CD1c-positive myeloid dendritic cell (primary cell): ENCODE data around the gene MYO1A.
"Not testable (repeated sequence)": the region's sequence is repeated elsewhere in the genome, so short reads cannot be mapped to it uniquely, and the experiment has no call there.

ENCODE experiments used
- DNase-seq: peaks from one replicate; pipeline ENCODE4 v3.0.0-alpha.2; 2016; ENCODE audit errors: extremely low spot score

Gene MYO1A

DNA sequence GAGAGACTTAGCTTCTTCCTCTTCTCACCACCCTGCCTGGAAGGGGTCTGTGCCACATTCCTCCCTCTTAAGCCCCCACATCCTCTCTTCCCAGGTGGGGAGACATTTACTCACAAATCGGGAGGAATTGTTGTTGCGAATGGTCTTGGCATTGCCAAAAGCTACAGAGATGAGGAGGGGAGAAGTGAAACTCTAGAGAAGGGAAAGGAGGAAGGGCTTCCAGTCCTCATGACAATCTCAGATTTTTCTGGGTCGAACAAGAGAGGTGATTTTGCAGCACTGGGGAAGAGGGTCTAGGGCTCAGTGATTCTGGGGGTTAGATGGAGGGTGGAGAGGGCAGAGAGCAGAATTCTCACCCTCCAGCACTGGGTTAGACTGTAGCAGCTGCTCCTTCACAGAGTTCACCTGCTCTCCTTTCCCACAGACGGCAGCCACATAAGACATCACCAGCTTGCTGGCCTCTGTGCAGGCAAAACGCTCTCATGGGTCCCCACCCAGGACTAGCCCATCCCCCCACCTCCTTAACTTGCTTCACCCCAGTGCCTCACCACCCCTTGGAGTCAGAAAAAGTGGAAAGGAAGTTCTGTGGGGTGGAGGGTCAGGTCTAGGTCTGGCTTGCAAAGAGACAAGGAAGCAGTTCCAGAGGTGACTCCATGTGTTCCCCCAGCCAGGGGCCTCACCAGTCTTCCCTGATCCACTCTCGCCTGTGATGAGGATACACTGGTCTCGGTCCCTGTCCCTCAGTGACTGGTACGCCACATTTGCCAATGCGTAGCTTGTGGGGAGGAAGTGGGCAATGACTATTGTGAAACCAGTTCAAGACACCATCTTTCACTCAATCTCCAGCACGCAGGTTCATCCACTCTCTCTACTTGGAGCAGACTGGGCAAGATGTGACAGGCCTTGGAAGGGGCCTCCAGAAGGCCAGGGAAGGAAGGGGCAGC lies 2.7 kb downstream of the MYO1A start:
- peak; percentile 66 for DNase-seq

DNA sequence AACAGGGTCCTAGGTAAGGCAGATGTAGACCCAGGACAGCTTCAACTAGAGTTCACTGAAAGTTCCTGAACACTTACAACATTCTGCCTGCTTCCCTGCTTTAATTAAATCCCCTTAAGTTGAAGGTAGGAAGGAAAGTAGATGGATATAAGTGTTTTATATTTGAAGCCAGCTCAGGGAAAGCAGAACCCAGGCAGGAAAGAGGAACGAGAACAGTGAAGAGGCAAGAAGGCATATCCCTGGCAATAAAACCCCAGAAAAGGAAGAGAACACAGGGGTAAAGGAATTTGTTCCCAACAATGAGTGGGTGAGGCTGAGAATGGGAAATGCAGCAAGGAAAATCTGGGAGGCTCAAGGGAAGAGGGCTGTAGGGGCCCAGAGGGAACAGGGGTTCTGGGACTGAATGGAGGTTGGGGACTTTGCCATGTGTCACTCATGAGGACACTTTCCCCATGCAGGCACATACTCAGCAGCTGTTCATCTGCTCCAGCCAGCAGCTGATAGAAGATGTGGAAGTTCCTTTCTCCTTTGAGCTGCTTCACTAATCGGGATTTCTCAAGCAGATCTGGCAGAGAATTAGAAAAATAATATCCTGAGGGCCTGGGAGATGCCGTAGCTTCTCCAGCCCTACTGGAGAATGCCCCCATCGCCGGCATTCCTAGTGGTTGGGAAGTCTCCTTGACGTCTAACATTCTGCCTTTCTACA lies 3.7 kb downstream of the MYO1A start:
- DNase-seq: peak; percentile 51

DNA sequence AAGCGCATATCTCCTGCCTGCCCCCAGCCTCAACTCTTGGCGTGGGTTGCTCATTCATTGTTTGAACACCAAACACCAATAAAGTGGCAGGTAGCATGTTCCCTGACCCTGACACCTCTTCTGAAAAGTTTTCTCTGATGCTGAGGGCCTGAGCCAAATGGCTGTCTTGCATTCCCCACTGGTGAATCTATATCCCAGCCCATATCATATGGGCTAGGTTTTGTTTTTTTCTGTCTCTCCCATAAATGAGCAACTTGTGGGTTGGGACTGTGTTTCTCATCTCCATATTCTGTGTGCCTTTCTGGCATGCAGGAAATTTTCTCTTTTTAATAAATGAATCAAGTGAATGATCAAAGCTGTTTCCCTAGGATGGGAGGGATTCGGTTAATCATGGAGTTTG lies 5.0 kb downstream of the MYO1A start:
- DNase-seq: no peak

DNA sequence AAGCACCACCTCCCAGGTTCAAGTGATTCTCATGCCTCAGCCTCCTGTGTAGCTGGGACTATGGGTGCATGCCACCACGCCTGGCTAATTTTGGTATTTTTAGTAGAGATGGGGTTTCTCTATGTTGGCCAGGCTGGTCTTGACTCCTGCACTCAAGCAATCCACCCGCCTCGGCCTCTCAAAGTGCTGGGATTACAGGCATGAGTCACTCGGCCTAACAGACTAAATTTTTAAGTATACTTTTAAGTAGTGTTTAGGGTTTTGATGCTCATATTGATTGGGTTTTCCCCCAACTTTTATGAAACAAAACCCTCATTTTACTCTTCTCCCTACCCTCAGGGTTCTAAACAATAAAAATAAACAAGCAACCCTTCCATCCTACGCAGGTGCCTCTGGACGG lies 5.5 kb downstream of the MYO1A start:
- no peak for DNase-seq

DNA sequence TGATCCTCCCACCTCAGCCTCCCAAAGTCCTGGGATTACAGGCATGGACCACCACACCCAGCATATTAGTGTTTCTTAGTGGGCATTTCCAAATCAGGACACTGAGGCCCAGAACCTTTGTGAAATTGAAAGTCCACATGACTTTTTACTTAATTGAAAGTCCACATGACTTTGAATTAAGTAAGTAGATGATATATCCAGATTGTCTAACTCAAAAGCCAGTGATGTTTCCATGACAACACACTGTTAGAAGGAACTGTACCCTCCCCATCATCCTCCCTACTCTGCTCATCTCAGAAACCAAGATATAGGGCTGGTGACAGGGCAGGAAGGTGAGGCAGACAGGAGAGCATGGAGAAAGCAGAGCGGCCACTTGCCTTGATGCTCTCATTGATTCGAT lies 7.2 kb downstream of the MYO1A start:
- no peak for DNase-seq

DNA sequence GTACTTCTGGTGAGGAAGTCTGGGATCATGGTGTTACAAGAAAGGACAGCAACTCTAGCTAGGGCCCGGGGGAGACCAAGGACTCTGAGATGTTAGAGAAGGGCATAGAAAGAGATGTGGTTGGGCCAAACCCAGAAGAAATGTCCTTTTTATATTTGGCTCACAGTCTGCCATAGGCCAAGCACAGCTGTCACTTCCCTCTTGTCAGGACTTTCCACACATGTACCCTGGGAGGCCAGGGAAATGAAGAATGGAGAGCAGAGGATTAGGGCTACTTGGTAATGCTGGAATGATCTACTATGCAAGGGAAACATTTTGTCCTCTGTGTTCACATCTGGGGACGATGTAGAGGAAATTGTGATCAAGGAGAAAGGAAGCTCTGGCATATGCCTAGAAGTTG lies 9.2 kb downstream of the MYO1A start:
- DNase-seq: peak; percentile 12

DNA sequence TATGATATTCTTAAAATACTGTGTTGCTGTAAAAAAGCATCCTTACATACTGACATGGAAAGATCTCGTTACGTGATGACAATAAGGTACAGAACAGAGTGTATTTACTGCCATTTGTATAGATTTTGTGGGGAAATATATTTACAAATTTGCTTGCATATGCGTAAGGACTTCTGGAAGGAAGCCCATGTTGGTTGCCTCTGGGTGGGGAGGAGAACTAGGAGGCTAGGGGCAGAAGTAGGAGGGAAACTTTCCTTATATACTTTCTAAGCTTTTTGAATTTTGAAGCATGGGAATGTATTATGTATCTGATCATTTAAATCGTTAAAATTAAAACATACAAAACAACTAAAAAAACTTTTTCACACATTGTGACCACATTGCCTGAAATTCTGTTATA lies 9.7 kb downstream of the MYO1A start:
- DNase-seq: no peak

DNA sequence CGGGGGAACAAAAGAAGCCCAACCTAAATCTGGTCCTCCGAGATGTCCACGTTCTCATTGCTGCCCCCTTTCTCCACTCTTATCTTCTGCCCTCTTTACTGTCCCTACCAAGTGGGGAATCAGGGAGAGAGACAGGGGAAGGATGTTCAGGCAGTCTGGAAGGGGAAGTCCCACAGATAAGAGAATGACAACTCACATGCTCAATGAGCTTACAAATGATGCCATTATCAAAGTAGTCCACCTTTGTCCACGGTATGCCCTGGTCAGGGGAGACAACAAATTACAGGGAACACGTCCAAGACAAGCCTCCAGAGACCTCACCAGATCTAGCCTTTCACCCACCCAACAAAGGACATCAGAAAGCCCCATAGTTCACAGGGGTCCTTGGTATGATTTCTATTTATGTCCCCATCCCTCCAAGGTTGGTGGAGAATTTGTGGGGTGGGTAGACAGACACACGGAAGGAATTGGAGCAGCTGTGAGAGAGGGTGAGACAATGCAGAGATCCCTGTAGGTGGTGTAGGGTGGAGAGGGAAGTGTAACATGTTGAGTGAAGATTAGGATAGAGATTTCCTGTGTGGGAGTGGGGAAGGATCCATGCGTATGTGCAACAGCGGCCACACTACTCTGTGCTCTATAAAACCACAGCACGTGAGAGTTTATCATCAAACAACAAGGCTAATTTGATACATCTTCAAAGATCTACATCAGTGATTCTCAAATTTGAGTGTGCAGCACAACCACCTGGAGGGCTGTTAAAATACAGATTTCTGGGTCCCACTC lies 10.7 kb downstream of the MYO1A start:
- DNase-seq: peak; percentile 58

DNA sequence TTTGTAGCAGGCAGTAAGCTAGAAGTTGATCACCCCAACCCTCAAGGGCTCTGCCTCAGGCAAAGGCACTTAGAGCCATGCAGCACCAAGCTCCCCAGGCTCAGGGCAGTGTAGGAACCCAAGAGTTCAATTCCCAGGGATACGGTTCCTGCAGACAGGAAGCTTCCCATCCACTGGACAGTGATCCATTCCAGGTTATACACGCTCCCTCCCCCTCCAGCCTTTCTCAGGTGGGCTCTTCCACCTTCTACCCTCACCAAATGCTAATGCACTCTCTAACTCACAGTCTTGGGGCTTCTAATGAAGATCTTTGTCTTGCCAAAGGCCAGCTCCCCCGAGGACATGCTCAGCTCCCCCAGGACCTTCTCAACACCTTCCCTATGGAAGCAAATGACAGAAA lies 12.7 kb downstream of the MYO1A start:
- no peak for DNase-seq

DNA sequence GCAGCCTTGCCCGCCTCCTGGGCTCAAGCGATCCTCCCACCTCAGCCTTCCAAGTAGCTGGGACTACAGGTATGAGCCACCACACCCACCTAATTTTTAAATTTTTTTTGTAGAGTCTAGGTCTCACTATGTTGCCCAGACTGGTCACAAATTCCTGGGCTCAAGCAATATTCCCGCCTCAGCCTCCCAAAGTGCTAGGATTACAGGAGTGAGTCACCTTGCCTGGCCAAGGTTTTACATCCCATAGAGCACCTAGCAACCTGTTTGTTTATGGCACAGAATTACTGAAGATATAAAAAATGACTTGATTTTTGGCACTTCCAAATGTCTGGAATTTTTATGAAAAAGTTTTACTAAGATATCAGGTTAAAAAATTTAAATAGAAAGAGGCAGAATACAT lies 16.5 kb downstream of the MYO1A start:
- DNase-seq: no peak

DNA sequence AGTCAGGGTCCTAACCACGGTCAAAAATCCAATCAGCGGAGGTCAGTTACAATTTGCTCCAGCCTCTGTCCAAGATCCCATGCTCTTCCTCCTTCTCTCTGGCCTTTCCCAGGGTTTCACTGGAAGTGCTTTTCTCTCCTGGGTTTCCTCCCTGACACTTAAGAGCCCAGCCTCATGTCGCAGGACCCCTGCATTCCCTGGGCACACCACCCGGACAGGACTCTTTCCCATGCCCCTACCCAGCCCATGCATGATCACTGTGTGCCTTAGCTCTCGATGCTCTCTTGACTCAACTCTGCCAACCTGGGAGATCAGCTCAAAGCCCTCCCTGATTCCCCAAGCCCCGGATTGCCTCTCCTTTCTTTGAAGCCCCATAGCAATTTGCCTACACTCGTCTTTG lies 18.1 kb downstream of the MYO1A start:
- no peak for DNase-seq

DNA sequence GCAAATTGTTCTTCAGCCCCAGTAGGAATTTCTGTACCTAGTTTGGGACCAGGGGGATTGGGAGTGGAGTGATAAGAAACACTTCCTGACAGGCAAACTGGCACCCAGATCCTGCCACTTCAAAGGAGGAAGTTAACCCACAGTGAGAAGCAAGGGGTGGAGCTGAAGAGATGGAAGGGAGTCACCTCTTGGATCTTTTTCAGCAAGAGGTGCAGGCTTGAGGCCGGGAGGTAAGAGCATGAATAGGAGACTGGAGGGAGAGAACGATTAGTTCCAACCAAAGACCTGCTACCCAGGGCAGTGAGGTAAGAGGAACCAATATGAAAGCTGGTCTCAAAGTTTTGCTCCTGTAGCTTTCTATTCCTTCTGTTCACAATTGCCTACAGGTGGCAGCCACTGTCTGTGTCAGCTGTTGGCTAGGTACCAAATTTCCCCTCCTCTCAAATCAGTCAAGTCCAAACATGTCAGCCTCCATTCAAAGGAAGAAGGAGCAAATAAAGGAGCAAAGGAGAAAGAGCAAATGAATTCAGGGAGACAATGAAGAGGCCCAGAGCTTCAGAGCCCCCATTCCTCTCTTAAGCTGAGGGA lies 18.7 kb downstream of the MYO1A start:
- DNase-seq: peak; percentile 48

DNA sequence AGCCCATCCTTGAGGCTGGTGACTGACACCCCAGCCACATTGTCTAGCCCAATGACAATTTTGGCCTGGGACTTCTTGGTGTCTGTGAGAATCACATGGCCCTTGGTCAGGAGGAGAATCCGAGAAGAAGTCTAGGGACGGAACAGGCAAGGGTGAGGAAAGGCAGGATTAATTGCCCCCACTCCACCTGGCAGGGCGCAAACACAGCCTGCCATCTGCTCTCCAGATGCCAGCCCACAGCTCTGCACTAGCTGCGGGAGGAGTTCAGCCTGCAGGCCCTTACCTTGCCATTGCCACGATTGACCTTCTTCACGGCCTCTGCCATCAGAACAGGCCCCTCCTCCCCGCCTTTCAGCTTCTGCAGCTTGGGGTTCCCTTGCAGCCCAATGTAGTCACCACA lies 20.5 kb downstream of the MYO1A start:
- no peak for DNase-seq

DNA sequence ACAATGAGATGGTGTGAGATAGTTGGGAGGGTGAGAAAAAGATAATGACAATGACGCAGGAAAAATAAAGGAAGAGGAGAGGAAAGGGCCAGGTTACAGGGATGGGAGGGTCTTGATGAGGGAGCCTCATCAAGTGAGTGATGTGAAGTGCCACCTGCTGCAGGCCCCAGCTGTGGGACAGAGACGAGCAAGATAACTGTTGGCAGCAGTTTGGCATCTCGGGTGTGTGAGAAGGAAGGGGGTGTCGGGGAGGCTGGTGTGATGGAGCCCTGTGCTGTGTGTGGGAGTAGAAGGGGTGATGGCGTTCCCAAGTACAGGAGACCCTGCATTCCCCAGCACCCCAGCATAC lies 22.1 kb downstream of the MYO1A start:
- no peak for DNase-seq

DNA sequence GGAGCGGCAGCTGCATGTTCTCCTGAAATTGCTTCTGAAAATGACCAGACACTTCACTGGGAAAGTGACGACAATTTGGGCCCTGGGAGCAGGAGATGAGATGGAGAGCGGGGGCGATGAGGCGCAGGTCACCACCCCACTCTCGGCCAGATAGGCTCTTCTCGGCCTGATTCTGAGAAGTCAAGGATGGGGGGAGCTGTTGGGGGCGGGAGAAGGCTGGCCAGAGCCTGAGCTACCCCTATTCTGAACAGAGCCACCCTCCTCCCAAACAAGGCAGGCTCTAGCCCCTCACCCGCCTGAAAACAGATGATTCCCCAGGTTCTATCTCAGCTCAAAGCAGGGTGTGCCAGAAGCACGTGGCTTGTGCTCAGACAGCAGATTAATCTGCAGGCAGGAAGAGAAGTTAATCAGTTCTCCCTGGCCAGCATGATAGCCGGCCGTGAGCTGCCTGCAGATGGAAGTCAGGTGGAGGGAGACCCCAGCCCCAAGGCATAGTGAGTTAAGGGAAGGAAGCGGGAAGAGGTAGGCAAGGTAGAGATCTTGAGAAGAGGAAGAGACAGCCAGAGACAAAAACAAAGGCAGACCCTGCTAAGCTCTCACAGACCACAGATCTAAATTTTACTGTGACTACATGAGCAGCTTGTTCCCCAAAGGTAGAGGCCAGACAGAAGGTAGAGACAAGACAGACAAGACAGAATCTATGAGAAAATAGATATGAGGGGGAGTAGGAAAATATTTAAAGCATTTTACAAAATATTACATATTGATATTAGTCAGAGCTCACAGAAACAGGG lies 22.7 kb downstream of the MYO1A start:
- no peak for DNase-seq

DNA sequence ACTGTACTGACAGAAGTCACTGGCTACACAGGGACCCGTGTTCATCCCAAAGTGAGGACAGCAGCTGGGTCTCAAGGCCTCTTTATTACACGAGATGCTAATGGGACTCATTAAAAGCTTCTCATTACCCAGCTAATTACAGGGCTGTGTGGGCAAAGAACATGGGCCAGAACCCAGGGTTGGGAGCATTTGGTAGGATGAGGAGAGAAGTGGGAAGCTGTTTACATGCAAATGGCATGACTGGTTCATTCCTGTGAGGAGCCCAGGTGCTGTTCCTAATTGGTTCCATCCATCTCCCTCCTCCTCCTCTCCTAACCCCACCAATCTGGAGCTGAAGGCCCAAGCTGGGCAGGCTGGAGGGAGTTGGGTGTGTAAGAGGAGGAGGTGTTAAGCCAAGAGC lies 24.7 kb downstream of the MYO1A start:
- DNase-seq: no peak

DNA sequence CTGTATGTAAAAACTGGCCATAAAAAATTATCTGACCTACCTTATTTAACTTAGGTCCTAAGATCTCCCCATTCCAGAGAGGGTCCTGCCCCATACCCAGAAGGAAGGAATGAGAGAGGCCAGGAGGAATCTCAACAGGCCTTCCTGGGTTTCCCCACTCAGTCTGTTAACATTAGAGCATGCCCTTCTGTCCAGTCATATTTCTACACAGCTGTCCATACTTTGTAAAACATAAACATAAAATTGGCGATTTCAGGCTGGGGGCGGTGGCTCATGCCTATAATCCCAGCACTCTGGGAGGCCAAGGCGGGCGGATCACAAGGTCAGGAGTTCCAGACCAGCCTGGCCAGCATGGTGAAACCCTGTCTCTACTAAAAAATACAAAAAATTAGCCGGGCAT lies 27.6 kb downstream of the MYO1A start:
- DNase-seq: not testable (repeated sequence)

DNA sequence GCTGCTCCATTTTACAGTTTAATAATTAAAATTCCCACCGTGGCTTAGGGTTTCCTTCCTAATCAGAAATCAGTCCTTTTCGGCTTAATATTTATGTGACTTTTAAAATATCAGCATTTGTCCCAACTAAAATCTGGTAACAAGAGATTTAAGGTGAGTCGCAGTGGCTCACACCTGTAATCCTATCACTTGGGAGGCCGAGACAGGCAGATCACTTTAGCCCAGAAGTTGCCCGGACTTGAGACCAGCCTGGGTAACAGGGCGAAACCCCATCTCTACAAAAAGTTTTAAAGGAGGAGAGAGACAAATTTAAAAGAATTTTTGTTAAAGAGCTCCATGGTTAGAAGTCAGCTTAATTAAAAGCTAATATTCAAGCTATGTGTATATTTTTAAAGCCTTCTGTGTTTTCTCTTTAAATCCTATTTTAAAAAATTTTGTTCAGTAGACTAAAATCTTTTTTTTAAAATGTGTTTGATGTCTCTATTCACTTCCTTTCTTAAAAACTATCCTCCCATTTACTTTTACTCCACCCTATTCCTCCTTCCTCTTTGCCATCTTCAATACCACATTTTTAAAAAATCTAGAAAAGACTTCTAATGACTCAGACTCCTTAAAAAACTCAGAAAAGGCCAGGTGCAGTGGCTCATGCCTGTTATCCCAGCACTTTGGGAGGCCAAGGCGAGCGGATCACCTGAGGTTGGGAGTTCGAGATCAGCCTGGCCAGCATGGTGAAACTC lies 29.8 kb downstream of the MYO1A start:
- no peak for DNase-seq

DNA sequence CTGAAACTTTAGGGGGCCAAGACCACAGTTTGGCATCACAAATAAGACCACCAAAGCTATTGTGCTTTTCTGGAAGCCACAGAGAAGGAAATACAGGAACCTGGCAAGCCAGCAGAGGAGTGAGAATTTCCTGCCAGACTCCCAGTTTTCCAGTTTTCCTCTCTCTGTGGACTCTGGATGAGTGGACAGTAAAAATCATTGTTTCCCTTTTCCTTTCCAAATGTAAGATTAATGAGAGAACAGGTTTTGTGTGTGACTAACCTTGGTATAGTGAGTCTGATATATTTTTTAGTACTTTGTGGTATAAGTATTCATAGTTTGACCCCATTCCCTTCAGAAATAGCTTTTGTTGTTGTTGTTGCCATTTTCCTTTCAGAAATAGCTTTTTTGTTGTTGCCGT lies 31.0 kb downstream of the MYO1A start:
- DNase-seq: no peak

DNA sequence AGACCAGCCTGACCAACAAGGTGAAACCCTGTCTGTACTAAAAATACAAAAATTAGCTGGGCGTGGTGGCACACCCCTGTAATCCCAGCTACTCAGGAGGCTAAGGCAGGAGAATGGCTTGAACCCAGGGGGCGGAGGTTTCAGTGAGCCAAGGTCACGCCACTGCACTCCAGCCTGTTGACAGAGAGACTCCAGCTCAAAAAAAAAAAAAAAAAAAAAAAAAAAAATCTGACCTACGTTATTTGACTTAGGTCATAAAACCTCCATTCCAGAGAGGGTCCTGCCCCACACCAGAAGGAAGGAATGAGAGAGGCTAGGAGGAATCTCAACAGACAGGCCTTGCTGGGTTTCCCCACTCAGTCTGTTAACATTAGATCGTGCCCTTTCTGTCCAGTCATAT lies 31.6 kb downstream of the MYO1A start:
- DNase-seq: not testable (repeated sequence)

DNA sequence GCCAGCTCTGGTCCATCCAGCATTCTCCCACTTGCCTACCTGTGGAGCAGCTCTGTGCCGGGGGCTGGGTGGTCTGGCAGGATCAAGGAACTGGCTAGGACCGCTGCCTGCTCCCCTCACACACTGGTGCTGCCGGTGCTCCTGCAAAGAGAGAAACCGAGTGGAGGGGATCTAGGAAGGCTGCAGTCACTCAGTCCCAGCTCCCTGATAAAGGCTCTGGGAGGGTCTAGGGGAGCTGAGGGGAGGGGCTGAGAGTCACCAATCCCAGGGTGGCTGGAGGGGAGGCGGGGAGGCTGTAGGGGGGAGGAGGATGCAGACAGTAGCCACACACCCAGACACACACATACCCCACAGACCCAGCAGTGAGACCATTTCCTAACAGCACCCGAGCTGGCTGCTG lies 33.6 kb downstream of the MYO1A start, which contains the start of gene TAC3:
Gene TAC3 (minus strand): TSS at position 182 of the 400 bp plus-strand sequence. CDS start 732 bp downstream, outside the sequence.
- DNase-seq: no peak
